ENCODE measurements around the gene POLL.

The POLL gene

DNA sequence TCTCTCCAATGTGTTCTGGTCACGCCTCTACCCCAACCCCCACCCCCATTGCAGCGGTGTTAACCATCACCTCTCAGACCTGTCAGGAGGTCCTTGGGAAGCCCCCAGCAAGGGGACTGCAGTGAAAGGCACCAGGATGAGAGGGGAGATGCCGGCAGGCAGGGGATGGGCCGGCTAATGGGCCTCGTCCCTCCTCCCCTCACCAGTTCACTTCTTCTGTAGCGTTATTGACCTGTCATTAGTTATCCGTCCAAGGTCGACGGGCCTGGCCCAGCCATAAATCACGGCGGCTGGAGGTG lies 18.8 kb downstream of the POLL start:
- TF ChIP-seq, protein P1, sequence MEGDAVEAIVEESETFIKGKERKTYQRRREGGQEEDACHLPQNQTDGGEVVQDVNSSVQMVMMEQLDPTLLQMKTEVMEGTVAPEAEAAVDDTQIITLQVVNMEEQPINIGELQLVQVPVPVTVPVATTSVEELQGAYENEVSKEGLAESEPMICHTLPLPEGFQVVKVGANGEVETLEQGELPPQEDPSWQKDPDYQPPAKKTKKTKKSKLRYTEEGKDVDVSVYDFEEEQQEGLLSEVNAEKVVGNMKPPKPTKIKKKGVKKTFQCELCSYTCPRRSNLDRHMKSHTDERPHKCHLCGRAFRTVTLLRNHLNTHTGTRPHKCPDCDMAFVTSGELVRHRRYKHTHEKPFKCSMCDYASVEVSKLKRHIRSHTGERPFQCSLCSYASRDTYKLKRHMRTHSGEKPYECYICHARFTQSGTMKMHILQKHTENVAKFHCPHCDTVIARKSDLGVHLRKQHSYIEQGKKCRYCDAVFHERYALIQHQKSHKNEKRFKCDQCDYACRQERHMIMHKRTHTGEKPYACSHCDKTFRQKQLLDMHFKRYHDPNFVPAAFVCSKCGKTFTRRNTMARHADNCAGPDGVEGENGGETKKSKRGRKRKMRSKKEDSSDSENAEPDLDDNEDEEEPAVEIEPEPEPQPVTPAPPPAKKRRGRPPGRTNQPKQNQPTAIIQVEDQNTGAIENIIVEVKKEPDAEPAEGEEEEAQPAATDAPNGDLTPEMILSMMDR (IDR thresholded peaks at IDR 0.05; ENCODE audit: low read depth, low read length, missing control alignments): no peak
- Histone ChIP-seq H3K27ac (no peak overlapping the region), H3K4me3 (ENCODE audit: low read depth, low read length) (no peak overlapping the region), H3K27me3 (replicated peaks) (no peaks in the 10 kb centered on the region), H3K36me3 (replicated peaks) (no peaks in the 10 kb centered on the region)
- in situ Hi-C loops (cut with HindIII; ENCODE audit: low pct_ligation_motif_present, low sequenced_read_pairs): no loop called here
- DNase-seq: no peak

DNA sequence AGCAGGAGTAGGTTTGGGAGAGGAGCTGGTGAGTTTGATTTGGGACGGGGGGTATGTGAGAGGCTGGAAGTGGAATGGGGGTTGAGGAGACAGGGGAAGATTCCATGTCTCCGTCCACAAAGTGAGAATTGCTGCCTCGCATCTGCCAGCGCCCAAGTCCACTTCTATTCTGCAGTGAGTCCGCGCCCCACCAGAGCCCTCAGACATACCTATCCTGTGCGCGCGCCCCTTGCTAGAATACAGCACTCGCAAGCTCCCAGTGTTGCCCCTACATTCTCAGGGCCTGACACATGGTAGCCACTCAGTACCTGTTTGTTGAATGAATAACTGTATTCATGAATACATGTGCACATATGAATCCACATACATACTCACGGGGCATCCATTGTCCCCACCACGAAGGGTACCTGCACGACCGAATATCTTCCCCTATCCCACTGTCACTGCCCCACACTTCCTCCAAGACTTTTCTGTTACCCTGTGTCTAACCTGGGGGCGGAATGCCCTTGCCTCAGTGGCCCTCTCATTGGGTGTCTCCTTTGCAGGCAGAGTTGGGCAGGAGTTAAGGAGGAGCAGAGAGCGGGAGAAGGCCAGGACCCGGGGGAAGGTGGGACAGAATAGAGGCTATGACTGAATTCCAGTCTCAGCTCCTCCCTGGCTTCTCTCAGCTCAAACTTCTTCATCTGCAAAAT lies 19.9 kb downstream of the POLL start:
- no peaks in the 10 kb centered on the region for H3K36me3 ChIP-seq (replicated peaks)
- H3K4me3 ChIP-seq (ENCODE audit: low read depth, low read length): no peak overlapping the region
- TF ChIP-seq, protein P1 (IDR thresholded peaks at IDR 0.05; ENCODE audit: low read depth, low read length, missing control alignments): no peak
- H3K27ac ChIP-seq: no peak overlapping the region
- in situ Hi-C loops (cut with HindIII; ENCODE audit: low pct_ligation_motif_present, low sequenced_read_pairs): no loop called here
- no peaks in the 10 kb centered on the region for H3K27me3 ChIP-seq (replicated peaks)
- no peak for DNase-seq

DNA sequence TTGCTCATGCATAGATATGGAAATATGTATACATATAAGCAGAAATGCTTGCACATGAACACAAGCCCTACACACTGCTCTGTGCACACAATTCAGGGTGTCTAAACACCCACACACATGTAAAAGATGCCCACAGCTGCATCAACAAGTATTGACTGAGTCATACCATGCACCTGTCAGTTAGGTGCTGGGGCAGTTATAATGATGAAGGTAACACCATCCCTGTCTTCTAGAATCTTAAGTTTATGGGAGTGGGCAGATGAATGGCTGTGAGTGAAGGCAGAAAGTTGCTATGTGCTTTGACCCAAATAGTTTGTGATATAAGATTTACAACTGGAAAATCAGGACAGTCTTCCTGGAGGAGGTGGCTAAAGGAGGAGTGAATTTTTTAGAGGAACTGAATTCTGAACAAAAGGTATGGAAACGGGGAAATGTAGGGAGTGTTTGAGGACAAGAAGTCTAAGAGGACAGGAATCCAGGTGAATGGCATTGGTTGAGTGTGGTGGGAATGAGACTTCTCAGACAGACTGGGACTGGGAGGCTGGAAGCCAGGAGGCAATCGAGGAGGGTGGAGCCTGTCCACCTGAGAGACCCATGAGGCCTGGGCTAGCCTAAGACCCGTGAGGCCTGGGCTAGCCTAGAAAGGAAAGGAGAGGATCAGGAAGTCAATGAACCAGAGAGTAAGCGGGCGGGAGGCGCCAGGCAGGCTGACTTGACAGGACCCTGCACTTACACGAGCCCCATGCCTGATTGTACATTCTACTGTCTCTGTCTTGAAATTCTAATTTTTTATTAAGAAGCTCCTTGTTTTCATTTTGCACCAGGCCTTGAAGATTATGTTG lies 20.7 kb downstream of the POLL start:
- no peak for DNase-seq
- H3K27ac ChIP-seq: no peak overlapping the region
- no peaks in the 10 kb centered on the region for H3K36me3 ChIP-seq (replicated peaks)
- TF ChIP-seq, protein P1 (IDR thresholded peaks at IDR 0.05; ENCODE audit: low read depth, low read length, missing control alignments): no peak
- no peaks in the 10 kb centered on the region for H3K27me3 ChIP-seq (replicated peaks)
- H3K4me3 ChIP-seq (ENCODE audit: low read depth, low read length): no peak overlapping the region
- in situ Hi-C loops (cut with HindIII; ENCODE audit: low pct_ligation_motif_present, low sequenced_read_pairs): no loop called here

DNA sequence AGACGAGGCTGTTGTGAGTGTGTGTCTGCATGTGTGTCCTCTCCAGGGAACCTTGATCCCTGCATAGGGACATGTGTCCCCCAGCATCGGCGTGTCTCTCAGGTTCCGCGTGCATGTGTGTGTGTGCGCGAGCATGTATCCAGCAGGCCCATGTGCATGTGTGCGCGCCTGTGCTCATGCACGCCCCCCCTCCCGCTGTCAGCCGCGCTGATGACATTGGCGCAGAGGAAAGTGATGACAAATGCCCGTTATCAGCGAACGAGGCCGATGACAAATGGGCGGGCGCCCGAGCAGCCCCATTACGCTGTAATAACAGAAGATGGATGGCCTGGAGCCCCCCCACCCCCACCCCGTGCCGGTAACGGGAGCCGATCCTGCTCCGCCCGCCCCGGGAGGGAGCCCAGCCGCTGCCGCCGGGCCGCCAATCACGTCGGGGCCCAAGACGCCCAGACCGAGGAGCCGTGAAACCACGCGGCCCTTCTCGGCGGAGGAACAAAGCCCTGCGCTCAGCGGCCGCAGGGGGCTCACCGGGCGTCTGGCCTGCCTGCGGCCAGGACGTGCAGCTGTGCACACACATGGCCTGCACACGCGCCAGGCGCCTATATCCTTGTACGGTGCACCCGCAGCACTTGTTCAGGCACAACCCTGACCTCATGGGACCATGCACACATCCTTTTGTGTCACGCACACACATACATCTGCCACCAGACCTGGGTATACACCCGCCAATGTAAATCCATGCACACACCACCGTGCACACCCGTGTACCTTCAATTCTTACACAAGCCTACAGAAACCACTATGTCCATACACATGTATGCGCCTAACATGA lies 21.5 kb downstream of the POLL start:
- Histone ChIP-seq H3K36me3 (replicated peaks) (no peaks in the 10 kb centered on the region), H3K27ac (no peak overlapping the region), H3K4me3 (ENCODE audit: low read depth, low read length) (peak overlapping the region; percentile 20), H3K27me3 (replicated peaks) (no peaks in the 10 kb centered on the region)
- no peak for DNase-seq
- TF ChIP-seq, protein P1 (IDR thresholded peaks at IDR 0.05; ENCODE audit: low read depth, low read length, missing control alignments): peak; percentile 10
- in situ Hi-C loops (cut with HindIII; ENCODE audit: low pct_ligation_motif_present, low sequenced_read_pairs): no loop called here

DNA sequence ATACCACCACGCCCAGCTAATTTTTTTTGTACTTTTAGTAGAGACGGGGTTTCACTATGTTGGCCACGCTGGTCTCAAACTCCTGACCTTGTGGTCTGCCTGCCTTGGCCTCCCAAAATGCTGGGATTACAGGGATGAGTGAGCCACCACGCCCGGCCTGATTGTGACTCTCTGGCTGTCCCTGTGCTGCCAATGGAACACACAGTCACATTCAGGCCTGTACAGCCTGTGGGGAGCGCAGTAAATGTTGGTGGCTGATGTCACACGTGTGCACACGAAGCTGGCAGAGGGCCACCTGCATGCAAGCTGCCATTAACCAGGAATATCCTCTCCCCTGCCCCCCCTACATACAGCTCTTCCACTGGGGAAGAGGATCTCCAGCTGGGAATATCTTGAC lies 22.1 kb downstream of the POLL start:
- Histone ChIP-seq H3K36me3 (replicated peaks) (no peaks in the 10 kb centered on the region), H3K27me3 (replicated peaks) (no peaks in the 10 kb centered on the region)
- DNase-seq: no peak

More for the DNA sequence above, 22.1 kb downstream of the POLL start:
- in situ Hi-C loops (cut with HindIII; ENCODE audit: low pct_ligation_motif_present, low sequenced_read_pairs): no loop called here
- TF ChIP-seq, protein P1 (IDR thresholded peaks at IDR 0.05; ENCODE audit: low read depth, low read length, missing control alignments): no peak
- Histone ChIP-seq H3K27ac (no peak overlapping the region), H3K4me3 (ENCODE audit: low read depth, low read length) (no peak overlapping the region)
